Endodermal cell (in vitro differentiated cells): ENCODE data around the gene AQP12B. TPM values are rescaled to one million over a fixed set of nuclear protein-coding genes. Genes with fewer than 3 reads are reported as not detected.

ENCODE experiments used
- DNase-seq: peaks from one replicate; pipeline ENCODE4 v3.0.0-alpha.2; 2017
- H3K27ac ChIP-seq: 2 replicates; pipeline ENCODE4 v1.5.1; 2013; ENCODE audit warnings: mild to moderate bottlenecking, low read depth, low read length, moderate library complexity
- H3K27me3 ChIP-seq: 2 replicates; pipeline ENCODE4 v1.6.1; 2013; ENCODE audit warnings: mild to moderate bottlenecking, low read length, moderate library complexity; ENCODE audit not compliant: insufficient read depth, control insufficient read depth, poor library complexity, severe bottlenecking
- H3K36me3 ChIP-seq: 2 replicates; pipeline ENCODE4 v1.7.0; 2013; ENCODE audit warnings: mild to moderate bottlenecking, low read length, moderate library complexity; ENCODE audit not compliant: control insufficient read depth, insufficient read depth
- H3K4me1 ChIP-seq: one replicate; pipeline ENCODE4 v1.7.0; 2013; ENCODE audit warnings: low read length; ENCODE audit not compliant: control insufficient read depth, insufficient read depth
- H3K4me3 ChIP-seq: 2 replicates; pipeline ENCODE4 v1.5.1; 2013; ENCODE audit warnings: mild to moderate bottlenecking, low read length, moderate library complexity
- H3K9ac ChIP-seq: 2 replicates; pipeline ENCODE4 v1.6.1; 2013; ENCODE audit warnings: mild to moderate bottlenecking, low read length, moderate library complexity; ENCODE audit not compliant: poor library complexity, severe bottlenecking; ENCODE audit errors: extremely low read depth
- H3K9me3 ChIP-seq: 2 replicates; pipeline ENCODE4 v1.6.1; 2013; ENCODE audit warnings: mild to moderate bottlenecking, low read length, moderate library complexity; ENCODE audit not compliant: control insufficient read depth
- H3K27ac Mint-ChIP-seq: 2 replicates; pipeline ENCODE4 v1.8.0; 2020; ENCODE audit warnings: mixed read lengths
- H3K27me3 Mint-ChIP-seq: 2 replicates; pipeline ENCODE4 v1.8.0; 2021; ENCODE audit warnings: mild to moderate bottlenecking, mixed read lengths; ENCODE audit not compliant: insufficient read depth
- H3K36me3 Mint-ChIP-seq: 2 replicates; pipeline ENCODE4 v1.8.0; 2020; ENCODE audit warnings: low read depth, mixed read lengths
- H3K4me1 Mint-ChIP-seq: 2 replicates; pipeline ENCODE4 v1.8.0; 2020; ENCODE audit warnings: mixed read lengths
- H3K4me3 Mint-ChIP-seq: 2 replicates; pipeline ENCODE4 v1.8.0; 2020; ENCODE audit warnings: mild to moderate bottlenecking, moderate library complexity, mixed read lengths
- H3K9me3 Mint-ChIP-seq: 2 replicates; pipeline ENCODE4 v1.8.0; 2020; ENCODE audit warnings: mild to moderate bottlenecking, mixed read lengths
- WGBS, 2 experiments: methylation state at CpG; one replicate each; pipeline versions ENCODE4 v1.1.5 to v1.1.7; 2013; ENCODE audit warnings: missing lambda C conversion rate in 2 of 2, mixed read lengths in 1 of 2; ENCODE audit not compliant: insufficient coverage in 1 of 2, insufficient read length in 1 of 2; 5-methylcytosine and 5-hydroxymethylcytosine counted together
- total RNA-seq, 2 donors: library from RNA; stranded (reverse); fragmentation: NEBNext Ultra II Directional in 1 of 2; extraction: Animal tissue kit (Norgen Biotek cat#: 25700) in 1 of 2; gene quantifications; 2 replicates in 1 of 2; 3 replicates in 1 of 2; pipeline ENCODE4 v1.2.1, GENCODE V29; 2021
- TF ChIP-seq, protein P1 (sequence below): fragments of 200-600 bp; sonication (generic); conservative IDR thresholded peaks from 2 replicates; pipeline ENCODE4 v1.5.0; 2021; ENCODE audit warnings: antibody characterized with exemption, mild to moderate bottlenecking

AQP12B gene
- total RNA-seq, 2 donors from 2014 or later: not detected

GRCh38 chr2:240643811-240644150 lies 38.9 kb downstream of the AQP12B start:
- no peak overlapping the region for H3K9ac ChIP-seq
- no peaks in the 10 kb centered on the region for H3K4me1 ChIP-seq
- Mint-ChIP-seq H3K27me3 (peaks cover 15% of the 10 kb centered on the region), H3K4me1 (peaks cover 6% of the 10 kb centered on the region), H3K4me3 (no peak overlapping the region), H3K36me3 (no peaks in the 10 kb centered on the region), H3K27ac (no peak overlapping the region), H3K9me3 (peaks cover 2% of the 10 kb centered on the region)
- no peaks in the 10 kb centered on the region for H3K9me3 ChIP-seq
- 91 to 94% methylated on average over 9 to 15 of the region's 15 CpGs for WGBS, 2 experiments
- no peak overlapping the region for H3K4me3 ChIP-seq
- TF ChIP-seq, protein P1, sequence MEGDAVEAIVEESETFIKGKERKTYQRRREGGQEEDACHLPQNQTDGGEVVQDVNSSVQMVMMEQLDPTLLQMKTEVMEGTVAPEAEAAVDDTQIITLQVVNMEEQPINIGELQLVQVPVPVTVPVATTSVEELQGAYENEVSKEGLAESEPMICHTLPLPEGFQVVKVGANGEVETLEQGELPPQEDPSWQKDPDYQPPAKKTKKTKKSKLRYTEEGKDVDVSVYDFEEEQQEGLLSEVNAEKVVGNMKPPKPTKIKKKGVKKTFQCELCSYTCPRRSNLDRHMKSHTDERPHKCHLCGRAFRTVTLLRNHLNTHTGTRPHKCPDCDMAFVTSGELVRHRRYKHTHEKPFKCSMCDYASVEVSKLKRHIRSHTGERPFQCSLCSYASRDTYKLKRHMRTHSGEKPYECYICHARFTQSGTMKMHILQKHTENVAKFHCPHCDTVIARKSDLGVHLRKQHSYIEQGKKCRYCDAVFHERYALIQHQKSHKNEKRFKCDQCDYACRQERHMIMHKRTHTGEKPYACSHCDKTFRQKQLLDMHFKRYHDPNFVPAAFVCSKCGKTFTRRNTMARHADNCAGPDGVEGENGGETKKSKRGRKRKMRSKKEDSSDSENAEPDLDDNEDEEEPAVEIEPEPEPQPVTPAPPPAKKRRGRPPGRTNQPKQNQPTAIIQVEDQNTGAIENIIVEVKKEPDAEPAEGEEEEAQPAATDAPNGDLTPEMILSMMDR: no peak
- H3K36me3 ChIP-seq: no peaks in the 10 kb centered on the region
- no peak for DNase-seq
- no peak overlapping the region for H3K27ac ChIP-seq
- peaks cover 11% of the 10 kb centered on the region for H3K27me3 ChIP-seq

GRCh38 chr2:240643093-240643810 lies 39.4 kb downstream of the AQP12B start:
- H3K9me3 ChIP-seq: no peaks in the 10 kb centered on the region
- no peak overlapping the region for H3K27ac Mint-ChIP-seq
- no peak overlapping the region for H3K4me3 Mint-ChIP-seq
- H3K4me1 ChIP-seq: no peaks in the 10 kb centered on the region
- H3K27me3 Mint-ChIP-seq: peaks cover 16% of the 10 kb centered on the region
- 88 to 94% methylated on average over 8 to 13 of the region's 13 CpGs for WGBS, 2 experiments
- H3K4me3 ChIP-seq: no peak overlapping the region
- TF ChIP-seq, protein P1: no peak
- no peaks in the 10 kb centered on the region for H3K36me3 ChIP-seq
- H3K4me1 Mint-ChIP-seq: peaks cover 1% of the 10 kb centered on the region
- H3K9me3 Mint-ChIP-seq: peaks cover 3% of the 10 kb centered on the region
- H3K27me3 ChIP-seq: peaks cover 16% of the 10 kb centered on the region
- H3K9ac ChIP-seq: no peak overlapping the region
- H3K36me3 Mint-ChIP-seq: no peaks in the 10 kb centered on the region
- peak; percentile 40 for DNase-seq
- no peak overlapping the region for H3K27ac ChIP-seq

- Histone ChIP-seq H3K9ac (no peak overlapping the region), H3K9me3 (no peaks in the 10 kb centered on the region), H3K36me3 (no peaks in the 10 kb centered on the region), H3K27ac (no peak overlapping the region), H3K4me3 (no peak overlapping the region), H3K27me3 (peaks cover 19% of the 10 kb centered on the region), H3K4me1 (no peaks in the 10 kb centered on the region)
- Mint-ChIP-seq H3K4me1 (peaks cover 1% of the 10 kb centered on the region), H3K27ac (no peak overlapping the region), H3K4me3 (no peak overlapping the region), H3K27me3 (peaks cover 20% of the 10 kb centered on the region), H3K9me3 (peaks cover 3% of the 10 kb centered on the region), H3K36me3 (no peaks in the 10 kb centered on the region)
- TF ChIP-seq, protein P1: no peak
- DNase-seq: no peak
- 96% methylated on average over 11 of the region's 11 CpGs for WGBS, 2 experiments
These were observed 39.9 kb downstream of the AQP12B start for GRCh38 chr2:240642806-240643092.
